Ovary (tissue), 3 donors: Measurements from ENCODE around the gene UBAP1L.

Experiments
- CTCF ChIP-seq, 3 donors: fragments of 450-650 bp in 2 of 3; fragments of 200-600 bp in 1 of 3; IDR thresholded peaks; one replicate each; pipeline versions ENCODE4 v1.5.1 to v1.8.0; 2016 to 2022; ENCODE audit warnings: antibody characterized with exemption in 3 of 3, mild to moderate bottlenecking in 1 of 3
- EP300 ChIP-seq: sonication (generic); formaldehyde crosslinking; IDR thresholded peaks from one replicate; pipeline ENCODE4 v1.6.1; 2017; ENCODE audit warnings: antibody characterized with exemption
- POLR2A ChIP-seq: fragments of 450-650 bp; IDR thresholded peaks from one replicate; pipeline ENCODE4 v1.6.1; 2017; ENCODE audit warnings: antibody characterized with exemption, mild to moderate bottlenecking, moderate library complexity
- donor health status: DM: no; HTN: no; CAD: no.

- TF ChIP-seq CTCF (IDR thresholded peaks at IDR 0.05) = no peak
- no peak for TF ChIP-seq EP300
- TF ChIP-seq POLR2A = no peak
These were observed 46.6 kb downstream of the UBAP1L start for GRCh38 chr15:65068403-65068788.
